BLaER1 (cell line): ENCODE data around the gene TMEM176A.

ENCODE experiments used
- H3K27ac ChIP-seq: shearing (Covaris generic); formaldehyde crosslinking; 2 replicates; pipeline ENCODE4 v1.8.1; 2022
- H3K27me3 ChIP-seq: shearing (Covaris generic); formaldehyde crosslinking; 2 replicates; pipeline ENCODE4 v1.8.1; 2022
- H3K36me3 ChIP-seq: shearing (Covaris generic); formaldehyde crosslinking; 2 replicates; pipeline ENCODE4 v1.8.1; 2022
- H3K4me1 ChIP-seq: shearing (Covaris generic); formaldehyde crosslinking; 2 replicates; pipeline ENCODE4 v1.8.1; 2022
- H3K4me2 ChIP-seq: shearing (Covaris generic); formaldehyde crosslinking; 2 replicates; pipeline ENCODE4 v1.8.1; 2022
- H3K4me3 ChIP-seq: shearing (Covaris generic); formaldehyde crosslinking; 2 replicates; pipeline ENCODE4 v1.8.1; 2022
- H3K9ac ChIP-seq: shearing (Covaris generic); formaldehyde crosslinking; 2 replicates; pipeline ENCODE4 v1.8.1; 2022
- H3K9me3 ChIP-seq: shearing (Covaris generic); formaldehyde crosslinking; 2 replicates; pipeline ENCODE4 v1.8.1; 2022
- H4K20me1 ChIP-seq: shearing (Covaris generic); formaldehyde crosslinking; 2 replicates; pipeline ENCODE4 v1.8.1; 2022
- Cebpa-rat ChIP-seq: shearing (Covaris generic); IDR thresholded peaks from 2 replicates; pipeline ENCODE4 v1.8.1; 2022

The TMEM176A gene

DNA sequence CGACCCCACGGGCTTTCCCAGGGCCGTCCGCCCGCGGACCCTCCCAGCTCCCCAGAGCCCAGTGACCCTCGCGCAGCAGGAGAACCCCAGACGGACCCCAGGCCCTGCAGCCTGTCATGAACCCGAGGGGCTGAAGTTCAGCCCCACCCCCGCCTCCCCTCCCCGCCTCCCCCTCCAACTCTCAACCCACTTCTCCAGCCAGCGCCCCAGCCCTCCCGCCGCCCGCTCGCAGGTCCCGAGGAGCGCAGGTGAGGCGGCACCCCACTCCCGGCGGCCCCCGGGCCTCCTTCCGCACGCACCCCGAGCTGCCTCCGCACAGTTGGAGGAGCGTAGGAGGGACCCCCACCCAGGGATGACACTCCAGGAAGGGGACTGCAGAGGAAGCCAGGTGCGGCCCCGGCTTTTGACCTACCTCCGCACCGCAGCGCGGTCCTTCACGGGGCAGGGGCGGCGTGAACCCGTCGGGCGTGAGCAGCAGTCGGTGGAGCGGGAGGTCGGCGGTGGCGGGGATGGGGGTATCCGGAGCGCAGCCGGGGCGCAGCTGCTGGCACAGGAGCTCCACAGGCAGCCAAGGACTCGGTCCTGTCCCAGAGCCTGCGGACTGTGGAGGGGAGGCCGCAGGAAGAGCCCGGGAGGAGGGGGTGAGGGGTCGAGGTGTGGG is at the start of gene TMEM176A:
Gene TMEM176A (plus strand): TSS at position 189 of the 661 bp plus-strand sequence. CDS start 782 bp downstream, outside the sequence.
- H3K4me3 ChIP-seq, result no peak within 1 kb of the TSS
- no peaks in the 10 kb centered on the region for H4K20me1 ChIP-seq
- peaks cover 3% of the 10 kb centered on the region for H3K4me1 ChIP-seq
- H3K9me3 ChIP-seq, result peaks cover 14% of the 10 kb centered on the region
- H3K4me2 ChIP-seq, result no peak within 1 kb of the TSS
- no peaks in the 10 kb centered on the region for H3K27me3 ChIP-seq
- H3K9ac ChIP-seq, result no peak within 1 kb of the TSS
- H3K27ac ChIP-seq, result no peak within 1 kb of the TSS
- TF ChIP-seq Cebpa-rat, result no peak
- H3K36me3 ChIP-seq, result no peaks in the 10 kb centered on the region

DNA sequence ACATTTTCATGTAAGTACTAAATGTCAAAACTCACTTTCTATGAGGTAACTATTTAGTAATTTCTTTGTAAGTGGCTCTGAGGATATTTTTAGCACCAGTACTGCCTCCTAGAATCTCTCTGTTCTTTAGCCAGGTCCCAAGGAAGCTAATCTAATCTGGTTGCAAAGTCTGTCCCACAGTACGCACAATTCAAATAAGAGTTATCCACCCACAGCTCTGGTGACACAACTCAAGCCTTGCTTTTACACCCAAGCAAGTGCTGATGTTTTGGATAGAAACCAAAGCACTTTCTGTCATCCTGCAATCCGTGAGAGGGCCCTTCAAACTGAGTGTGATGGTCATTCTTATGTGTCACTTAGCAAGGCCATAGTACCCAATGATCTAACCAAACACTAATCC is 48.9 kb upstream of the TMEM176A start:
- Histone ChIP-seq H3K9ac (no peak overlapping the region), H3K27me3 (no peaks in the 10 kb centered on the region), H3K27ac (no peak overlapping the region), H3K36me3 (no peaks in the 10 kb centered on the region), H3K4me2 (no peak overlapping the region), H3K4me1 (peaks cover 25% of the 10 kb centered on the region), H3K4me3 (no peak overlapping the region), H3K9me3 (no peaks in the 10 kb centered on the region), H4K20me1 (no peaks in the 10 kb centered on the region)
- no peak for TF ChIP-seq Cebpa-rat

GRCh38 chr7:150753239-150753638 is 47.3 kb upstream of the TMEM176A start:
- Histone ChIP-seq H3K4me2 (no peak overlapping the region), H3K27me3 (no peaks in the 10 kb centered on the region), H4K20me1 (no peaks in the 10 kb centered on the region), H3K9me3 (no peaks in the 10 kb centered on the region), H3K27ac (no peak overlapping the region), H3K4me3 (no peak overlapping the region), H3K36me3 (no peaks in the 10 kb centered on the region), H3K4me1 (peaks cover 28% of the 10 kb centered on the region), H3K9ac (no peak overlapping the region)
- no peak for TF ChIP-seq Cebpa-rat

DNA sequence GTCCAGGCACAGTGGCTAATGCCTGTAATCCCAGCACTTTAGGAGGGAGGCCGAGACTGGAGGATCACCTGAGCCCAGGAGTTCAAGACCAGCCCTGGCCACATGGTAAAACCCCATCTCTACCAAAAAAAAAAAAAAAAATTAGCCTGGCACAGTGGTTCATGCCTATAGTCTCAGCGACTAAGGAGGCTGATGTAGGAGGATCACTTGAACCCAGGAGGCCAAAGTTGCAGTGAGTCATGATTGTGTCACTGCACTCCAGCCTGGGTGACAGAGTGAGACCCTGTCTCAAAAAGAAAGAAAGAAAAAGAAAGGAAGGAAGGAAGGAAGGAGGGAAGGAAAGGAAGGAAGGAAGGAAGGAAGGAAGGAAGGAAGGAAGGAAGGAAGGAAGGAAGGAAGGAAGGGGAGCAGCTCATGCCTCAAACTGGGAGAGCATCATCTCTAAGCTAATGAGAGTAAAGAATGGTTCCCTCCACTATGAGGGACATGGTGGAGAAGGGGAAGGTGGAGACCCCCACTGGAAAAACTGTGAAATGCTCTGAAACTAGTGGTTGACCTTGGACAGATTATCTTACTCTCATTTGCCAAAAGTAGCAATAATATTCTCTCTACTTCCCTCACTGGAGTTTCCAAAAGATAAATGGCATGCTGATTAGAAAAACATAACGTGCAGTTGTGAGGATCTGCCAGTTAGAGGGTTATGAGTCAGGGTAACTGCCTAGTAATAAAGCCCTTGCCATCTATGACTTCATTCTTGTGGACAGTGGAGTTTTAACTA is 46.6 kb upstream of the TMEM176A start:
- Histone ChIP-seq H3K4me3 (no peak overlapping the region), H3K4me2 (no peak overlapping the region), H3K27ac (no peak overlapping the region), H3K27me3 (no peaks in the 10 kb centered on the region), H4K20me1 (no peaks in the 10 kb centered on the region), H3K9me3 (no peaks in the 10 kb centered on the region), H3K36me3 (no peaks in the 10 kb centered on the region), H3K4me1 (peaks cover 28% of the 10 kb centered on the region), H3K9ac (no peak overlapping the region)
- no peak for TF ChIP-seq Cebpa-rat

DNA sequence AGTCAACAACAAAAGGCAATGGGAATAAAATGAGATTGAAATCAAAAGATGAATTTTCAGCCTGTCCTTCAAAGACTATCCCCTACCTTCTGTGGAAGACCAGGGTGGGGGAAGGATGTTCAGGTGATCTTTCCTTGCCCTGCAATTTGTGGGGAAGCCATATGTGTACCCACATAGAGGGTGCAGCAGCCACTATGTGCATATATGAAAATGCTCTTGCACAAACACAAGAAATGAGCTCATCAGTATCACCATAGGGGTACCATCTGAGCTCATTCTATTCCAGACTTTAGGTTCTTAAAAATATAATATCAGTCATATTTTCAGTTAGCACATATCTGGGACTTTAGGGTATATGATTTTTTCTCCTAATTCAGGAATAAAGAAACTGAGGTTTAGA is 45.6 kb upstream of the TMEM176A start:
- no peak overlapping the region for H3K9ac ChIP-seq
- H3K9me3 ChIP-seq, result no peaks in the 10 kb centered on the region
- no peaks in the 10 kb centered on the region for H3K27me3 ChIP-seq
- no peaks in the 10 kb centered on the region for H4K20me1 ChIP-seq
- H3K4me3 ChIP-seq, result no peak overlapping the region
- H3K27ac ChIP-seq, result no peak overlapping the region
- H3K4me2 ChIP-seq, result peak overlapping the region; percentile 79
- no peak for TF ChIP-seq Cebpa-rat
- no peaks in the 10 kb centered on the region for H3K36me3 ChIP-seq
- peaks cover 28% of the 10 kb centered on the region for H3K4me1 ChIP-seq

GRCh38 chr7:150755473-150756099 is 45.0 kb upstream of the TMEM176A start:
- Histone ChIP-seq H3K9me3 (no peaks in the 10 kb centered on the region), H4K20me1 (no peaks in the 10 kb centered on the region), H3K4me1 (peaks cover 28% of the 10 kb centered on the region), H3K9ac (peak overlapping the region; percentile 18; the same call in 1 of the 2 replicates), H3K36me3 (no peaks in the 10 kb centered on the region), H3K4me3 (no peak overlapping the region), H3K4me2 (peak overlapping the region; percentile 79), H3K27ac (0 out of 2 replicates have a peak overlapping the region, but pooled peaks have one; percentile 37), H3K27me3 (no peaks in the 10 kb centered on the region)
- TF ChIP-seq Cebpa-rat, result no peak

- no peaks in the 10 kb centered on the region for H3K36me3 ChIP-seq
- no peak overlapping the region; the same call in 1 of the 2 replicates for H3K9ac ChIP-seq
- H3K27me3 ChIP-seq, result no peaks in the 10 kb centered on the region
- peaks cover 28% of the 10 kb centered on the region for H3K4me1 ChIP-seq
- H3K27ac ChIP-seq, result 0 out of 2 replicates have a peak overlapping the region, but pooled peaks have one; percentile 37
- H3K4me3 ChIP-seq, result no peak overlapping the region
- peak overlapping the region; percentile 79 for H3K4me2 ChIP-seq
- H4K20me1 ChIP-seq, result no peaks in the 10 kb centered on the region
- no peak for TF ChIP-seq Cebpa-rat
- peaks cover 2% of the 10 kb centered on the region; the same call in 1 of the 2 replicates for H3K9me3 ChIP-seq
Measured at GRCh38 chr7:150756166-150756565, 44.4 kb upstream of the TMEM176A start.

DNA sequence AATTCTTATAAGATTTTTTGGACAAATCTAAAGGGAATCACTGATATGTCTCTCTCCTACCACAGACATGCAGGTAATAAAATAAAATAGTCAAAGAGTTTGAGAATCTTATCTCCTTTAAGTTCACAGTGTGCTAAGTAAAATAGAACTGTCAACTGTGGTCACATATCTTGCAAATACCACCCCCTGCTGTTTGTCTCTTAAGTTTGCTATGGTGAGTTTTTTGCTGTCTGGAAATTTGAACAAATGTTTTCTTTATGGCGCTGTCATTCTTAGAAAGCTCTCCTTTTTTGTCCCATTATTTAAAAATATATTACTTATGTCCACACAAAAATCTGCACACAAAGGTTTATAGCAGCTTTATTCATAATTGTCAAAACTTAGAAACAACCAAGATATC is 43.7 kb upstream of the TMEM176A start:
- Histone ChIP-seq H3K4me1 (peaks cover 28% of the 10 kb centered on the region), H3K9me3 (peaks cover 7% of the 10 kb centered on the region; the same call in 1 of the 2 replicates), H3K27ac (no peak overlapping the region), H3K27me3 (no peaks in the 10 kb centered on the region), H3K9ac (no peak overlapping the region), H3K4me2 (peak overlapping the region; percentile 79; the same call in 1 of the 2 replicates), H3K4me3 (no peak overlapping the region), H3K36me3 (no peaks in the 10 kb centered on the region), H4K20me1 (no peaks in the 10 kb centered on the region)
- no peak for TF ChIP-seq Cebpa-rat

DNA sequence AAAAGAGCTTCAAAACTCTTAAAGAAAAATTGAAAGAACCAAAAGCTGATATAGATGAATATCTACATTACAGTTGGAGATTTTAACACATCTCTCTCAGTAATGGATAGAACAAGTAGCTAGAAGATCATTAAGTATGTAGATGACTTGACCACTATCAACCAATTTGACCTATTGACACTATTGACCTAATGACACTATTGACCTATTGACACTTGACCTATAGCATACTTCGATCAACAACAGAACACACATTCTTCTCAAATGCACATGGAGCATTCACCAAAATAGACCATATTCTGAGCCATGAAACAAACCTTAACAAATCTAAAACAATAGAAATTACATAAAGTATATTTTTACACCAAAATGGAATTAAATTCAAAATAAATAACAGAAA is 41.1 kb upstream of the TMEM176A start:
- Histone ChIP-seq H3K27me3 (no peaks in the 10 kb centered on the region), H3K36me3 (no peaks in the 10 kb centered on the region), H3K4me2 (no peak overlapping the region), H3K9ac (no peak overlapping the region), H3K9me3 (peaks cover 7% of the 10 kb centered on the region; the same call in 1 of the 2 replicates), H3K4me3 (no peak overlapping the region), H4K20me1 (no peaks in the 10 kb centered on the region), H3K27ac (no peak overlapping the region), H3K4me1 (peaks cover 23% of the 10 kb centered on the region)
- TF ChIP-seq Cebpa-rat, result no peak

DNA sequence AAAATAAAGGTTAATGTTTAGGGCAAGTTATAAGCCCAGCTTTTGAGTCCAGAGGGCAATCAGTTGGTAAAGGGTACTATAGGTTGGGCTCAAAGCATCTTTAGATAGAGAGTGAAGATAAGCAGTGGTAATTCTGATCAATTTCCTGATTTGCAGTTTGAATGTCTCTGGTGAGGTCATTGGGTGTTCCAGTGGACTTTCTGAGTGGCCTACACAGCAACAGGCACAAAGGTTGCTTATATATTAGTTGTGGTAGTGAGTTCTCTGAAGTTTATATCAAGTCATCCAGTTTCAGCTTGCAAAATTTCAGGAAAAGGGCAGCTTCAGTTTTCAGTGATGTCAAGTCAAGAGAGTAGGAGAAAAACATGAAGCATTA is 34.2 kb upstream of the TMEM176A start:
- no peak overlapping the region for H3K9ac ChIP-seq
- no peaks in the 10 kb centered on the region for H3K4me1 ChIP-seq
- no peaks in the 10 kb centered on the region for H4K20me1 ChIP-seq
- H3K4me2 ChIP-seq, result no peak overlapping the region
- TF ChIP-seq Cebpa-rat, result no peak
- H3K36me3 ChIP-seq, result no peaks in the 10 kb centered on the region
- H3K9me3 ChIP-seq, result peaks cover 3% of the 10 kb centered on the region; the same call in 1 of the 2 replicates
- no peak overlapping the region for H3K4me3 ChIP-seq
- no peak overlapping the region for H3K27ac ChIP-seq
- no peaks in the 10 kb centered on the region for H3K27me3 ChIP-seq
